HepG2 (cell line): ENCODE data around the gene OR2M7. TPM values are rescaled to one million over a fixed set of nuclear protein-coding genes. Genes with fewer than 3 reads are reported as not detected.

Experiments
- ATAC-seq: fragments of 200-7000 bp; cut with Tn5 transposase; 3 replicates; pipeline ENCODE4 v1.9.1; 2020; ENCODE audit warnings: mild to moderate bottlenecking, moderate library complexity
- BruUV-seq: library from RNA; stranded (reverse); fragments of 400-500 nt; replicated peaks from 2 replicates; lab custom pipeline; 2021; lab: Mats Ljungman, UMichigan
- CTCF ChIA-PET: fragments of 300-600 bp; formaldehyde crosslinking; extraction: SDS; loops from one replicate; lab custom pipeline; 2021; ENCODE audit warnings: low total read pairs, inconsistent platforms, low intra/inter-chr PET ratio; lab: Yijun Ruan, JAX
- POLR2A ChIA-PET: fragments of 350-600 bp; sonication (Branson Sonifier 250); formaldehyde crosslinking; loops from one replicate; lab custom pipeline; 2020; ENCODE audit warnings: antibody characterized with exemption, inconsistent platforms; lab: Yijun Ruan, JAX
- DNase-seq: peaks from one replicate; pipeline ENCODE4 v3.0.0-alpha.2; 2015; ENCODE audit warnings: low spot score
- FAIRE-seq: peaks from 3 replicates; lab custom pipeline; 2011; peaks lifted over from hg19 to GRCh38; lab: Jason Lieb, UNC
- H2AFZ ChIP-seq: one replicate; pipeline ENCODE4 v1.6.1; 2011; ENCODE audit warnings: low read length, inconsistent platforms
- H3K27ac ChIP-seq: fragments of 300-600 bp; 3 replicates; pipeline ENCODE4 v1.8.0; 2011; ENCODE audit warnings: mixed run types, mild to moderate bottlenecking, mixed read lengths, low read length, inconsistent platforms; ENCODE audit not compliant: insufficient read depth; ENCODE audit errors: extremely low read length
- H3K27me3 ChIP-seq, 2 experiments: fragments of 200-600 bp in 1 of 2; 2 replicates in 1 of 2; 3 replicates in 1 of 2; pipeline versions ENCODE4 v1.6.0 to v1.8.0; 2011; ENCODE audit warnings: low read length in 2 of 2, mild to moderate bottlenecking in 2 of 2, moderate library complexity in 2 of 2, inconsistent platforms in 1 of 2; ENCODE audit not compliant: insufficient read depth in 2 of 2, control insufficient read depth in 1 of 2
- H3K36me3 ChIP-seq, 2 experiments: fragments of 200-600 bp in 1 of 2; replicated peaks in 1 of 2; 2 replicates in 1 of 2; 3 replicates in 1 of 2; pipeline versions ENCODE4 v1.5.1 to v1.8.0; 2011; ENCODE audit warnings: low read length in 2 of 2, inconsistent platforms in 1 of 2; ENCODE audit not compliant: insufficient read depth in 2 of 2, control insufficient read depth in 1 of 2
- H3K4me1 ChIP-seq: 2 replicates; pipeline ENCODE4 v1.5.1; 2012; ENCODE audit warnings: low read length, inconsistent platforms; ENCODE audit not compliant: insufficient read depth
- H3K4me2 ChIP-seq: 2 replicates; pipeline ENCODE4 v1.6.0; 2011; ENCODE audit warnings: low read depth, low read length, inconsistent platforms
- H3K4me3 ChIP-seq, 3 experiments: fragments of 200-600 bp in 1 of 3; sonication (generic), shearing (Covaris generic) in 1 of 3; replicated peaks in 1 of 3; 2 replicates each; pipeline ENCODE4 v1.5.1; 2011 to 2016; ENCODE audit warnings: low read length in 3 of 3, inconsistent platforms in 2 of 3, low read depth in 2 of 3, mild to moderate bottlenecking in 2 of 3, control low read depth in 1 of 3, mixed read lengths in 1 of 3; ENCODE audit not compliant: insufficient read depth in 1 of 3
- H3K79me2 ChIP-seq: one replicate; pipeline ENCODE4 v1.6.1; 2011; ENCODE audit warnings: low read length, inconsistent platforms; ENCODE audit not compliant: insufficient read depth
- H3K9ac ChIP-seq: 2 replicates; pipeline ENCODE4 v1.6.0; 2011; ENCODE audit warnings: mild to moderate bottlenecking, low read depth, low read length, inconsistent platforms; ENCODE audit not compliant: insufficient read depth
- H3K9me3 ChIP-seq: 2 replicates; pipeline ENCODE4 v1.5.1; 2012; ENCODE audit warnings: mild to moderate bottlenecking, low read length
- H4K20me1 ChIP-seq: 2 replicates; pipeline ENCODE4 v1.6.0; 2011; ENCODE audit warnings: inconsistent platforms, mild to moderate bottlenecking, low read length, moderate library complexity; ENCODE audit not compliant: insufficient read depth
- DDIT3 ChIP-seq: sonication (generic); formaldehyde crosslinking; IDR thresholded peaks from 2 replicates; pipeline ENCODE4 v1.4.0; 2020; ENCODE audit warnings: mild to moderate bottlenecking, missing genetic modification reagents
- DNMT3B ChIP-seq: conservative IDR thresholded peaks from 2 replicates; pipeline ENCODE4 v1.6.1; 2016; ENCODE audit warnings: missing biosample characterization, control low read depth
- HIC2 ChIP-seq: sonication (generic); formaldehyde crosslinking; IDR thresholded peaks from 2 replicates; pipeline ENCODE4 v1.9.0; 2022; ENCODE audit warnings: low read depth, missing genetic modification reagents
- HOMEZ ChIP-seq: IDR thresholded peaks from 2 replicates; pipeline ENCODE4 v1.6.1; 2016; ENCODE audit warnings: low read depth
- PHF5A ChIP-seq: IDR thresholded peaks from one replicate; pipeline ENCODE4 v1.6.1; 2018; ENCODE audit warnings: low read depth, missing genetic modification reagents; ENCODE audit not compliant: unreplicated experiment
- SMAD9 ChIP-seq: sonication (generic); formaldehyde crosslinking; IDR thresholded peaks from 2 replicates; pipeline ENCODE4 v1.5.1; 2020; ENCODE audit warnings: mild to moderate bottlenecking, missing genetic modification reagents
- SP5 ChIP-seq: IDR thresholded peaks from 2 replicates; pipeline ENCODE4 v1.6.1; 2016; ENCODE audit warnings: low read depth, borderline replicate concordance
- XBP1 ChIP-seq: sonication (generic); formaldehyde crosslinking; IDR thresholded peaks from 2 replicates; pipeline ENCODE4 v1.5.0; 2020; ENCODE audit warnings: missing genetic modification reagents
- ZBTB42 ChIP-seq: sonication (generic); formaldehyde crosslinking; IDR thresholded peaks from 2 replicates; pipeline ENCODE4 v1.5.0; 2020; ENCODE audit warnings: mild to moderate bottlenecking, missing genetic modification reagents
- ZNF44 ChIP-seq: sonication (generic); formaldehyde crosslinking; IDR thresholded peaks from 2 replicates; pipeline ENCODE4 v1.5.1; 2020; ENCODE audit warnings: mild to moderate bottlenecking, missing genetic modification reagents
- ZNF660 ChIP-seq: sonication (generic); formaldehyde crosslinking; IDR thresholded peaks from 2 replicates; pipeline ENCODE4 v1.5.1; 2020; ENCODE audit warnings: mild to moderate bottlenecking, low read depth, missing genetic modification reagents, borderline replicate concordance
- ZNF792 ChIP-seq: IDR thresholded peaks from 2 replicates; pipeline ENCODE4 v1.6.1; 2016
- ZNF891 ChIP-seq: sonication (generic); formaldehyde crosslinking; IDR thresholded peaks from 2 replicates; pipeline ENCODE4 v1.5.0; 2020; ENCODE audit warnings: mild to moderate bottlenecking, missing genetic modification reagents
- ZUFSP ChIP-seq: sonication (generic); formaldehyde crosslinking; IDR thresholded peaks from 2 replicates; pipeline ENCODE4 v1.9.0; 2021; ENCODE audit warnings: missing genetic modification reagents, mild to moderate bottlenecking, borderline replicate concordance
- whole genome bisulfite sequencing: methylation state at CpG from one replicate; pipeline ENCODE4 v1.1.6; 2017; ENCODE audit warnings: low lambda C conversion rate; 5-methylcytosine and 5-hydroxymethylcytosine counted together
- in situ Hi-C: cut with HindIII; loops from 2 replicates; pipeline ENCODE4 v1.10.0; 2017; ENCODE audit warnings: low pct_unique_long_range_greater_than_20kb; ENCODE audit not compliant: extremely low pct_ligation_motif_present
- intact Hi-C: fragments of 100-400 bp; cut with micrococcal nuclease; formaldehyde crosslinking; loops from one replicate; pipeline ENCODE4 v1.10.0; 2022; ENCODE audit not compliant: unreplicated experiment
- polyA plus RNA-seq, 8 experiments: library from polyadenylated mRNA; depleted of rRNA in 3 of 8; stranded (reverse) in 7 of 8; unstranded in 1 of 8; fragments of >200 nt; fragmentation: Illumina TruSeq in 4 of 8; extraction: Trizol in 4 of 8; gene quantifications; 2 replicates each; pipeline versions ENCODE4 v1.2.1 to v1.2.3, GENCODE V29; 2011 to 2016; ENCODE audit warnings: low read depth in 4 of 8, missing spikeins in 1 of 8, mixed read lengths in 1 of 8; ENCODE audit not compliant: insufficient read depth in 1 of 8
- total RNA-seq, 5 experiments: library from RNA; depleted of rRNA; stranded (reverse); fragments of >200 nt; fragmentation: Illumina TruSeq; extraction: Trizol; gene quantifications; 2 replicates each; pipeline ENCODE4 v1.2.3, GENCODE V29; 2016; ENCODE audit warnings: low read depth in 1 of 5

OR2M7 gene
- total and polyA plus RNA-seq, 2 of the 13 experiments (the other 11 are each of a cell fraction or from before 2014, with no cell fraction given), result not detected

- Histone ChIP-seq H3K4me1 (no peaks in the 10 kb centered on the region), H3K4me3 (no peak overlapping the region), H3K36me3 (no peaks in the 10 kb centered on the region), H3K9me3 (peaks cover 7% of the 10 kb centered on the region; the same call in 1 of the 2 replicates), H3K27ac (no peak overlapping the region), H3K9ac (no peak overlapping the region), H3K79me2 (no peaks in the 10 kb centered on the region), H2AFZ (no peak overlapping the region), H4K20me1 (no peaks in the 10 kb centered on the region), H3K27me3 (no peaks in the 10 kb centered on the region), H3K4me2 (no peak overlapping the region)
- DNase-seq (no peak), ATAC-seq (no peak), FAIRE-seq (no peak)
- no TSS peak for BruUV-seq
- WGBS, result 14% methylated on average over 3 of the region's 3 CpGs
- no peak for TF ChIP-seq ZNF660 (CRISPR knock-in tag)
- no peak for TF ChIP-seq DNMT3B (CRISPR knock-in tag)
- TF ChIP-seq SMAD9 (CRISPR knock-in tag), result no peak
- no peak for TF ChIP-seq SP5 (CRISPR knock-in tag)
- TF ChIP-seq PHF5A, result no peak
- TF ChIP-seq ZNF891 (CRISPR knock-in tag), result no peak
- no peak for TF ChIP-seq ZNF44
- no peak for TF ChIP-seq DDIT3
- no peak for TF ChIP-seq XBP1 (CRISPR knock-in tag)
- in situ Hi-C loops, result no loop called here
- intact Hi-C loops, result no loop called here
- ChIA-PET CTCF (no interaction called here), POLR2A (no interaction called here)
These were observed 35.0 kb upstream of the OR2M7 start for GRCh38 chr1:248359415-248359814.

- BruUV-seq, result no TSS peak
- FAIRE-seq (no peak), DNase-seq (no peak), ATAC-seq (no peak)
- intact Hi-C loops (no loop called here), in situ Hi-C loops (no loop called here)
- H3K4me2 ChIP-seq, result no peak within 1 kb of the TSS
- H3K4me3 ChIP-seq, result no peak within 1 kb of the TSS
- no peaks in the 10 kb centered on the region for H3K79me2 ChIP-seq
- H3K27me3 ChIP-seq, result no peaks in the 10 kb centered on the region
- ChIA-PET POLR2A (no interaction called here), CTCF (no interaction called here)
- H4K20me1 ChIP-seq, result no peaks in the 10 kb centered on the region
- no peak within 1 kb of the TSS for H2AFZ ChIP-seq
- H3K9ac ChIP-seq, result no peak within 1 kb of the TSS
- H3K27ac ChIP-seq, result no peak within 1 kb of the TSS
- peaks cover 39% of the 10 kb centered on the region for H3K9me3 ChIP-seq
- WGBS, result 9% methylated on average over 4 of the region's 4 CpGs
- H3K36me3 ChIP-seq, result no peaks in the 10 kb centered on the region
- no peaks in the 10 kb centered on the region for H3K4me1 ChIP-seq
- TF ChIP-seq ZBTB42 (CRISPR knock-in tag) (no peak), HOMEZ (CRISPR knock-in tag) (no peak), ZUFSP (no peak), HIC2 (CRISPR knock-in tag) (no peak), ZNF792 (no peak)
These were observed 24.1 kb upstream of the OR2M7 start, which contains the start of gene OR14C36 for GRCh38 chr1:248348475-248348874. OR14C36 (plus strand) TSS chr1:248348775; CDS start chr1:248348775, 0 bp downstream.
